Gastrocnemius medialis (tissue), 4 donors: Measurements from ENCODE around the gene TANK. TPM values are rescaled to one million over a fixed set of nuclear protein-coding genes. Genes with fewer than 3 reads are reported as not detected.

Experiments used
- ATAC-seq, 2 donors: fragments of 150-250 bp; one replicate each; pipeline ENCODE4 v1.9.1; 2016
- DNase-seq, 2 donors: peaks; one replicate each; pipeline ENCODE4 v3.0.0-alpha.2; 2019
- H3K27ac ChIP-seq, 4 donors: fragments of 200-600 bp; sonication (generic); 1 replicate in 1 of 4; 2 replicates in 3 of 4; pipeline ENCODE4 v1.5.1; 2016 to 2018; ENCODE audit warnings: mild to moderate bottlenecking in 2 of 4, moderate library complexity in 1 of 4
- H3K27me3 ChIP-seq, 3 donors: fragments of 200-600 bp; sonication (generic) in 2 of 3; 1 replicate in 1 of 3; 2 replicates in 2 of 3; pipeline versions ENCODE4 v1.5.1 to v1.6.0; 2016 to 2019; ENCODE audit warnings: mild to moderate bottlenecking in 1 of 3, moderate library complexity in 1 of 3
- H3K36me3 ChIP-seq, 2 donors: fragments of 200-600 bp; sonication (generic) in 1 of 2; one replicate each; pipeline ENCODE4 v1.5.1; 2017 to 2018
- H3K4me1 ChIP-seq, 2 donors: fragments of 200-600 bp; sonication (generic) in 1 of 2; one replicate each; pipeline ENCODE4 v1.5.1; 2016 to 2017; ENCODE audit warnings: mild to moderate bottlenecking in 2 of 2
- H3K4me3 ChIP-seq, 4 donors: fragments of 200-600 bp; sonication (generic) in 3 of 4; 1 replicate in 1 of 4; 2 replicates in 3 of 4; pipeline ENCODE4 v1.5.1; 2016 to 2019; ENCODE audit warnings: mild to moderate bottlenecking in 2 of 4
- H3K9me3 ChIP-seq, 3 donors: fragments of 200-600 bp; sonication (generic) in 2 of 3; 1 replicate in 1 of 3; 2 replicates in 2 of 3; pipeline ENCODE4 v1.5.1; 2016 to 2019
- CTCF ChIP-seq, 5 experiments: fragments of 450-650 bp in 3 of 5; fragments of 200-600 bp in 2 of 5; sonication (generic) in 2 of 5; IDR thresholded peaks in 4 of 5; conservative IDR thresholded peaks in 1 of 5; 1 replicate in 4 of 5; 2 replicates in 1 of 5; pipeline ENCODE4 v1.5.1; 2016 to 2019; ENCODE audit warnings: antibody characterized with exemption in 5 of 5, mild to moderate bottlenecking in 3 of 5, moderate library complexity in 3 of 5
- POLR2A ChIP-seq, 2 donors: fragments of 450-650 bp; IDR thresholded peaks; one replicate each; pipeline ENCODE4 v1.6.1; 2017; ENCODE audit warnings: antibody characterized with exemption in 2 of 2, mild to moderate bottlenecking in 2 of 2, moderate library complexity in 2 of 2
- in situ Hi-C, 4 donors: fragments of 200-750 bp; cut with MboI; loops; one replicate each; pipeline versions ENCODE4 v1.15.0 to v1.8.0; 2017; ENCODE audit warnings: low sequenced_read_pairs in 4 of 4
- intact Hi-C: fragments of 100-400 bp; cut with DNase I; formaldehyde crosslinking; loops from one replicate; pipeline ENCODE4 v1.15.1; 2023; ENCODE audit warnings: low total_unique reads
- total RNA-seq, 4 donors: library from RNA; depleted of rRNA; stranded (reverse); fragments of >200 nt; gene quantifications; one replicate each; pipeline versions ENCODE4 v1.1.0 to v1.2.3, GENCODE V29; 2016

Gene TANK
- total RNA-seq, 4 donors from 2014 or later = 70.3 to 103 (median 86.0) TPM

- intact Hi-C loops = no loop called here
- ATAC-seq = no peak
- H3K4me1 ChIP-seq = peaks cover 38% of the 10 kb centered on the region in 2 donors
- H3K27ac ChIP-seq = no peak overlapping the region
- no peaks in the 10 kb centered on the region for H3K27me3 ChIP-seq
- H3K4me3 ChIP-seq = no peak overlapping the region
- no peaks in the 10 kb centered on the region for H3K36me3 ChIP-seq
- TF ChIP-seq POLR2A (IDR thresholded peaks at IDR 0.05) (no peak), CTCF (IDR thresholded peaks at IDR 0.05 in 4 of 5, conservative IDR thresholded peaks at IDR 0.05 in 1 of 5) (no peak)
- in situ Hi-C loops = no loop called here
- H3K9me3 ChIP-seq = no peaks in the 10 kb centered on the region
- DNase-seq = no peak
Measured at GRCh38 chr2:161172901-161173540, 12.8 kb downstream of the TANK start.

GRCh38 chr2:161173541-161174194, 13.4 kb downstream of the TANK start:
- no peaks in the 10 kb centered on the region for H3K36me3 ChIP-seq
- intact Hi-C loops (no loop called here), in situ Hi-C loops (no loop called here)
- ATAC-seq = no peak
- H3K27ac ChIP-seq = no peak overlapping the region
- TF ChIP-seq CTCF (IDR thresholded peaks at IDR 0.05 in 4 of 5, conservative IDR thresholded peaks at IDR 0.05 in 1 of 5) (no peak), POLR2A (IDR thresholded peaks at IDR 0.05) (no peak)
- no peaks in the 10 kb centered on the region for H3K27me3 ChIP-seq
- no peak overlapping the region for H3K4me3 ChIP-seq
- no peaks in the 10 kb centered on the region for H3K9me3 ChIP-seq
- DNase-seq = no peak
- peaks cover 38 to 39% of the 10 kb centered on the region in 2 donors for H3K4me1 ChIP-seq

GRCh38 chr2:161177969-161178368, 17.7 kb downstream of the TANK start:
- DNase-seq (no peak), ATAC-seq (no peak)
- Histone ChIP-seq H3K4me3 (no peak overlapping the region), H3K36me3 (peaks cover 0 to 29% of the 10 kb centered on the region in 2 donors), H3K27me3 (no peaks in the 10 kb centered on the region), H3K4me1 (peaks cover 15 to 17% of the 10 kb centered on the region in 2 donors), H3K27ac (no peak overlapping the region), H3K9me3 (no peaks in the 10 kb centered on the region)
- intact Hi-C loops (no loop called here), in situ Hi-C loops (no loop called here)
- TF ChIP-seq CTCF (IDR thresholded peaks at IDR 0.05 in 4 of 5, conservative IDR thresholded peaks at IDR 0.05 in 1 of 5) (no peak), POLR2A (IDR thresholded peaks at IDR 0.05) (no peak)

- TF ChIP-seq POLR2A (IDR thresholded peaks at IDR 0.05) (no peak), CTCF (IDR thresholded peaks at IDR 0.05 in 4 of 5, conservative IDR thresholded peaks at IDR 0.05 in 1 of 5) (no peak)
- Histone ChIP-seq H3K27me3 (no peaks in the 10 kb centered on the region), H3K27ac (no peak overlapping the region), H3K36me3 (peaks cover 0 to 31% of the 10 kb centered on the region in 2 donors), H3K4me1 (peaks cover 8 to 10% of the 10 kb centered on the region in 2 donors), H3K9me3 (no peaks in the 10 kb centered on the region), H3K4me3 (no peak overlapping the region)
- in situ Hi-C loops (no loop called here), intact Hi-C loops (no loop called here)
- ATAC-seq = no peak
- no peak for DNase-seq
Measured at GRCh38 chr2:161178756-161179155, 18.5 kb downstream of the TANK start.
